SK-N-MC (cell line): Measurements from ENCODE around the gene CNRIP1.

Source experiments
- EZH2 ChIP-seq: fragments of 200-600 bp; sonication (generic); IDR thresholded peaks from one replicate; pipeline ENCODE4 v1.6.1; 2017; ENCODE audit warnings: antibody characterized with exemption
- FOXP2 ChIP-seq: optimal IDR thresholded peaks from 2 replicates; pipeline ENCODE3; 2011; ENCODE audit warnings: mild to moderate bottlenecking, moderate library complexity; ENCODE audit not compliant: insufficient read depth; ENCODE audit errors: extremely low read length, control extremely low read depth
- POLR2AphosphoS5 ChIP-seq: IDR thresholded peaks from 2 replicates; pipeline ENCODE4 v1.6.1; 2012; ENCODE audit warnings: mild to moderate bottlenecking, low read depth, low read length, borderline replicate concordance

GRCh38 chr2:68368654-68369336 is 49.0 kb upstream of the CNRIP1 start:
- no peak for TF ChIP-seq EZH2
- no peak for TF ChIP-seq POLR2AphosphoS5
- no peak for TF ChIP-seq FOXP2
